Measurements from ENCODE around the gene RETN. TPM values are rescaled to one million over a fixed set of nuclear protein-coding genes. Genes with fewer than 3 reads are reported as not detected.

The RETN gene
- total RNA-seq, 1 experiment from 2014 or later, result not detected

DNA sequence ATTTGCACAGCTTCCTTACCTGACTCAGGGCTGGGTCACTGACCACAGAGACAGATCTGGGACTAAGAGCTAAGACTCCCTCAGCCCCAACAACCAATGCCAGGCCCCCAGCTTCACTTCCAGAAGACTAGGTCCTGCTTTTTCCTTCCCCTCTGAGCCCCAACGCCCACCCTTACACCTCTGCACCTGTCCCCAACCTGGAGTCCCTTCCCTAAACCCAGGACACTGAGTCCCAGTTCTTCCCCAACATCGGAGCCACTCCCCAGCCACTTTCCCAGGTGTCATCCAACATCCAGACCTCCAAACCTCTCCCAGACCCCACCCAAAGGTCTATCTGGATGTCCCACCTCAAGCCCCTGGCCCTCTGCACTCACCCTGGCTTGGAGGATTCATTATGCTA lies 30.2 kb downstream of the RETN start:
- H3K27ac ChIP-seq (ENCODE audit: low read length), result no peak overlapping the region
- no peak overlapping the region for H3K4me3 ChIP-seq (ENCODE audit: low read depth in 2 of 2, low read length in 2 of 2)
- in situ Hi-C loops (cut with HindIII; ENCODE audit: low pct_unique_long_range_greater_than_20kb, low sequenced_read_pairs), result no loop called here
- DNase-seq (ENCODE audit: low read depth, low spot score), result no peak
- no peaks in the 10 kb centered on the region for H3K4me1 ChIP-seq (ENCODE audit: control insufficient read depth, insufficient read depth, low read length)
- ChIA-PET POLR2A (no interaction called here), CTCF (interaction anchor here (0.6 kb wide), 1 partner anchor 70 kb away, joined by 10 read pairs; the partner anchor contains the start of genes PET100 and XAB2)
- H3K9me3 ChIP-seq (ENCODE audit: control insufficient read depth, insufficient read depth, low read depth, low read length), result no peaks in the 10 kb centered on the region
- TF ChIP-seq, protein P1, sequence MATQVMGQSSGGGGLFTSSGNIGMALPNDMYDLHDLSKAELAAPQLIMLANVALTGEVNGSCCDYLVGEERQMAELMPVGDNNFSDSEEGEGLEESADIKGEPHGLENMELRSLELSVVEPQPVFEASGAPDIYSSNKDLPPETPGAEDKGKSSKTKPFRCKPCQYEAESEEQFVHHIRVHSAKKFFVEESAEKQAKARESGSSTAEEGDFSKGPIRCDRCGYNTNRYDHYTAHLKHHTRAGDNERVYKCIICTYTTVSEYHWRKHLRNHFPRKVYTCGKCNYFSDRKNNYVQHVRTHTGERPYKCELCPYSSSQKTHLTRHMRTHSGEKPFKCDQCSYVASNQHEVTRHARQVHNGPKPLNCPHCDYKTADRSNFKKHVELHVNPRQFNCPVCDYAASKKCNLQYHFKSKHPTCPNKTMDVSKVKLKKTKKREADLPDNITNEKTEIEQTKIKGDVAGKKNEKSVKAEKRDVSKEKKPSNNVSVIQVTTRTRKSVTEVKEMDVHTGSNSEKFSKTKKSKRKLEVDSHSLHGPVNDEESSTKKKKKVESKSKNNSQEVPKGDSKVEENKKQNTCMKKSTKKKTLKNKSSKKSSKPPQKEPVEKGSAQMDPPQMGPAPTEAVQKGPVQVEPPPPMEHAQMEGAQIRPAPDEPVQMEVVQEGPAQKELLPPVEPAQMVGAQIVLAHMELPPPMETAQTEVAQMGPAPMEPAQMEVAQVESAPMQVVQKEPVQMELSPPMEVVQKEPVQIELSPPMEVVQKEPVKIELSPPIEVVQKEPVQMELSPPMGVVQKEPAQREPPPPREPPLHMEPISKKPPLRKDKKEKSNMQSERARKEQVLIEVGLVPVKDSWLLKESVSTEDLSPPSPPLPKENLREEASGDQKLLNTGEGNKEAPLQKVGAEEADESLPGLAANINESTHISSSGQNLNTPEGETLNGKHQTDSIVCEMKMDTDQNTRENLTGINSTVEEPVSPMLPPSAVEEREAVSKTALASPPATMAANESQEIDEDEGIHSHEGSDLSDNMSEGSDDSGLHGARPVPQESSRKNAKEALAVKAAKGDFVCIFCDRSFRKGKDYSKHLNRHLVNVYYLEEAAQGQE (IDR thresholded peaks at IDR 0.05; ENCODE audit: insufficient read depth in 1 of 2, low read depth in 2 of 2, low read length in 1 of 2), result no peak
- TF ChIP-seq, protein P2, sequence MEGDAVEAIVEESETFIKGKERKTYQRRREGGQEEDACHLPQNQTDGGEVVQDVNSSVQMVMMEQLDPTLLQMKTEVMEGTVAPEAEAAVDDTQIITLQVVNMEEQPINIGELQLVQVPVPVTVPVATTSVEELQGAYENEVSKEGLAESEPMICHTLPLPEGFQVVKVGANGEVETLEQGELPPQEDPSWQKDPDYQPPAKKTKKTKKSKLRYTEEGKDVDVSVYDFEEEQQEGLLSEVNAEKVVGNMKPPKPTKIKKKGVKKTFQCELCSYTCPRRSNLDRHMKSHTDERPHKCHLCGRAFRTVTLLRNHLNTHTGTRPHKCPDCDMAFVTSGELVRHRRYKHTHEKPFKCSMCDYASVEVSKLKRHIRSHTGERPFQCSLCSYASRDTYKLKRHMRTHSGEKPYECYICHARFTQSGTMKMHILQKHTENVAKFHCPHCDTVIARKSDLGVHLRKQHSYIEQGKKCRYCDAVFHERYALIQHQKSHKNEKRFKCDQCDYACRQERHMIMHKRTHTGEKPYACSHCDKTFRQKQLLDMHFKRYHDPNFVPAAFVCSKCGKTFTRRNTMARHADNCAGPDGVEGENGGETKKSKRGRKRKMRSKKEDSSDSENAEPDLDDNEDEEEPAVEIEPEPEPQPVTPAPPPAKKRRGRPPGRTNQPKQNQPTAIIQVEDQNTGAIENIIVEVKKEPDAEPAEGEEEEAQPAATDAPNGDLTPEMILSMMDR (IDR thresholded peaks at IDR 0.05), result no peak
- no peak for TF ChIP-seq SIN3A (IDR thresholded peaks at IDR 0.05; ENCODE audit: borderline replicate concordance, insufficient read depth, low read depth, low read length)
- TF ChIP-seq TCF7L2 (IDR thresholded peaks at IDR 0.05; ENCODE audit: low read depth, low read length), result no peak
- no peak for TF ChIP-seq POLR2AphosphoS5 (IDR thresholded peaks at IDR 0.05; ENCODE audit: low read depth, low read length)
- intact Hi-C loops (cut with micrococcal nuclease; ENCODE audit: unreplicated experiment), result no loop called here
- H3K27me3 ChIP-seq (ENCODE audit: control insufficient read depth, insufficient read depth, low read length), result peaks cover 2% of the 10 kb centered on the region; the same call in 1 of the 2 replicates
- BruUV-seq (replicated peaks), result no TSS peak
- H3K36me3 ChIP-seq (ENCODE audit: control insufficient read depth, insufficient read depth, low read length), result no peaks in the 10 kb centered on the region
- ATAC-seq, result no peak

- no peaks in the 10 kb centered on the region for H3K9me3 ChIP-seq (ENCODE audit: control insufficient read depth, insufficient read depth, low read depth, low read length)
- TF ChIP-seq, protein P1 (IDR thresholded peaks at IDR 0.05; ENCODE audit: insufficient read depth in 1 of 2, low read depth in 2 of 2, low read length in 1 of 2), result no peak
- TF ChIP-seq TCF7L2 (IDR thresholded peaks at IDR 0.05; ENCODE audit: low read depth, low read length) (no peak), SIN3A (IDR thresholded peaks at IDR 0.05; ENCODE audit: borderline replicate concordance, insufficient read depth, low read depth, low read length) (no peak)
- H3K36me3 ChIP-seq (ENCODE audit: control insufficient read depth, insufficient read depth, low read length), result no peaks in the 10 kb centered on the region
- DNase-seq (ENCODE audit: low read depth, low spot score), result no peak
- H3K4me3 ChIP-seq (ENCODE audit: low read depth in 2 of 2, low read length in 2 of 2), result no peak overlapping the region
- no TSS peak for BruUV-seq (replicated peaks)
- H3K4me1 ChIP-seq (ENCODE audit: control insufficient read depth, insufficient read depth, low read length), result no peaks in the 10 kb centered on the region
- no peak overlapping the region for H3K27ac ChIP-seq (ENCODE audit: low read length)
- ATAC-seq, result no peak
- in situ Hi-C loops (cut with HindIII; ENCODE audit: low pct_unique_long_range_greater_than_20kb, low sequenced_read_pairs) (no loop called here), intact Hi-C loops (cut with micrococcal nuclease; ENCODE audit: unreplicated experiment) (no loop called here)
- H3K27me3 ChIP-seq (ENCODE audit: control insufficient read depth, insufficient read depth, low read length), result peaks cover 2% of the 10 kb centered on the region; the same call in 1 of the 2 replicates
- CTCF ChIA-PET, result no interaction called here
- POLR2A ChIA-PET, result no interaction called here
Measured at GRCh38 chr19:7699417-7700401, 30.9 kb downstream of the RETN start.
